Muscle of leg (tissue), 11 donors: Measurements from ENCODE around the gene MMP23B. TPM values are rescaled to one million over a fixed set of nuclear protein-coding genes. Genes with fewer than 3 reads are reported as not detected.

Experiments used
- DNase-seq: peaks from one replicate; pipeline ENCODE4 v3.0.0; 2013
- H3K27ac ChIP-seq: one replicate; pipeline ENCODE4 v1.5.1; 2013; ENCODE audit warnings: mild to moderate bottlenecking, low read length, control low read depth
- H3K27me3 ChIP-seq: one replicate; pipeline ENCODE4 v1.6.1; 2013; ENCODE audit warnings: low read length; ENCODE audit not compliant: control insufficient read depth, insufficient read depth
- H3K36me3 ChIP-seq: one replicate; pipeline ENCODE4 v1.6.1; 2013; ENCODE audit warnings: low read length; ENCODE audit not compliant: control insufficient read depth, insufficient read depth
- H3K4me1 ChIP-seq: one replicate; pipeline ENCODE4 v1.6.1; 2013; ENCODE audit warnings: low read length; ENCODE audit not compliant: control insufficient read depth, insufficient read depth
- H3K4me3 ChIP-seq: one replicate; pipeline ENCODE4 v1.5.1; 2013; ENCODE audit warnings: low read length, control low read depth
- H3K9me3 ChIP-seq: replicated peaks from 2 replicates; pipeline ENCODE4 v1.6.1; 2013; ENCODE audit warnings: low read depth, low read length; ENCODE audit not compliant: control insufficient read depth
- WGBS: methylation state at CpG from one replicate; pipeline ENCODE4 v1.1.5; 2013; ENCODE audit warnings: missing lambda C conversion rate; ENCODE audit not compliant: insufficient coverage; 5-methylcytosine and 5-hydroxymethylcytosine counted together
- polyA plus RNA-seq, 8 donors: library from polyadenylated mRNA; unstranded; fragments of 120-200 nt; gene quantifications; one replicate each; pipeline versions ENCODE4 v1.2.1 to v1.2.3, GENCODE V29; 2013; ENCODE audit warnings: inconsistent platforms in 1 of 8, low replicate concordance in 1 of 8; ENCODE audit not compliant: insufficient read length in 8 of 8, insufficient read depth in 1 of 8
- total RNA-seq: library from RNA; stranded (reverse); fragments of 120-200 nt; gene quantifications from one replicate; pipeline ENCODE4 v1.2.4, GENCODE V29; 2013

The MMP23B gene
- total and polyA plus RNA-seq, 9 donors = 27.6 to 55.6 (median 36.9) TPM

- Histone ChIP-seq H3K27ac (no peak overlapping the region), H3K27me3 (peaks cover 57% of the 10 kb centered on the region), H3K36me3 (no peaks in the 10 kb centered on the region), H3K9me3 (no peaks in the 10 kb centered on the region), H3K4me1 (peaks cover 16% of the 10 kb centered on the region), H3K4me3 (no peak overlapping the region)
- WGBS = 20% methylated on average over 10 of the region's 12 CpGs
- no peak for DNase-seq
These were observed 35.3 kb upstream of the MMP23B start for GRCh38 chr1:1596493-1597274.

- WGBS = 21% methylated on average over 9 of the region's 16 CpGs
- no peak overlapping the region for H3K4me3 ChIP-seq
- no peaks in the 10 kb centered on the region for H3K36me3 ChIP-seq
- no peaks in the 10 kb centered on the region for H3K9me3 ChIP-seq
- H3K4me1 ChIP-seq = peaks cover 16% of the 10 kb centered on the region
- no peak for DNase-seq
- H3K27ac ChIP-seq = no peak overlapping the region
- peaks cover 64% of the 10 kb centered on the region for H3K27me3 ChIP-seq
These were observed 34.6 kb upstream of the MMP23B start for GRCh38 chr1:1597275-1597930.

DNA sequence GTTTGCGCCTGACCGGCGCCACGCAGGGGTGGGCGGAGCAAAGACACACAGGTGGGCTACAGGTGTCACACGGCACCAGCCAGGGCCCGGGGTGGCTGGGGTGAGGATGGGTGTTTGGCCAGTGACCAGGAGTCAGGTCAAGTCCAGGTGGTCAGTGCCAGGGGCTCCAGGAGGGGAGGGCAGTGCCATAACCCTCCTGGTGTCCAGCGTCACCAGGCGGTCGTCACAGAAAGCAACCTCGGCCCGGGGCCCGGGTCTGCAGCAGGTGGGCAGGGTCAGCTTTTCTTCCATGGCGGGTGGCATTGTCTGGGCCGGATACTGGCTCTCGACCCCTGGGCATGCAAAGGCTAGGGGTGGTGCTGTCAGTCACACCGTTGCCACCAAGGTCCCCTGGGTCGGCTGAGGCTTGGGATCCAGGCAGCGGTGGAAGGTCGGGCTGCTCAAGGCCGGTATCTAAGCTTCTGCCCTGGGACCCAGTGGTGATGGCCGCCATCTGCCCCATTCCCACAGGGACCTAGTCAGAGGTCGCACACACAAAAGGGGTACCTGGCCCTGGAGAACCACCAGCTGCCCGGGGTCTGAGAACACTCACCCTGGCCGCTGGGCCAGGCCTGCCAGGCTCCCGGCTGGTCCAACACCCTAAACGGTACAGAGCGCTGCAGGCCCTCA, 33.8 kb upstream of the MMP23B start:
- Histone ChIP-seq H3K27me3 (peaks cover 71% of the 10 kb centered on the region), H3K27ac (no peak overlapping the region), H3K4me3 (no peak overlapping the region), H3K4me1 (peaks cover 16% of the 10 kb centered on the region), H3K36me3 (no peaks in the 10 kb centered on the region), H3K9me3 (no peaks in the 10 kb centered on the region)
- WGBS = 88% methylated on average over 27 of the region's 28 CpGs
- no peak for DNase-seq

GRCh38 chr1:1598720-1599029, 33.3 kb upstream of the MMP23B start:
- Histone ChIP-seq H3K36me3 (no peaks in the 10 kb centered on the region), H3K4me3 (no peak overlapping the region), H3K9me3 (no peaks in the 10 kb centered on the region), H3K4me1 (peaks cover 16% of the 10 kb centered on the region), H3K27me3 (peaks cover 72% of the 10 kb centered on the region), H3K27ac (no peak overlapping the region)
- DNase-seq = no peak
- WGBS = 75% methylated on average over 12 of the region's 13 CpGs

DNA sequence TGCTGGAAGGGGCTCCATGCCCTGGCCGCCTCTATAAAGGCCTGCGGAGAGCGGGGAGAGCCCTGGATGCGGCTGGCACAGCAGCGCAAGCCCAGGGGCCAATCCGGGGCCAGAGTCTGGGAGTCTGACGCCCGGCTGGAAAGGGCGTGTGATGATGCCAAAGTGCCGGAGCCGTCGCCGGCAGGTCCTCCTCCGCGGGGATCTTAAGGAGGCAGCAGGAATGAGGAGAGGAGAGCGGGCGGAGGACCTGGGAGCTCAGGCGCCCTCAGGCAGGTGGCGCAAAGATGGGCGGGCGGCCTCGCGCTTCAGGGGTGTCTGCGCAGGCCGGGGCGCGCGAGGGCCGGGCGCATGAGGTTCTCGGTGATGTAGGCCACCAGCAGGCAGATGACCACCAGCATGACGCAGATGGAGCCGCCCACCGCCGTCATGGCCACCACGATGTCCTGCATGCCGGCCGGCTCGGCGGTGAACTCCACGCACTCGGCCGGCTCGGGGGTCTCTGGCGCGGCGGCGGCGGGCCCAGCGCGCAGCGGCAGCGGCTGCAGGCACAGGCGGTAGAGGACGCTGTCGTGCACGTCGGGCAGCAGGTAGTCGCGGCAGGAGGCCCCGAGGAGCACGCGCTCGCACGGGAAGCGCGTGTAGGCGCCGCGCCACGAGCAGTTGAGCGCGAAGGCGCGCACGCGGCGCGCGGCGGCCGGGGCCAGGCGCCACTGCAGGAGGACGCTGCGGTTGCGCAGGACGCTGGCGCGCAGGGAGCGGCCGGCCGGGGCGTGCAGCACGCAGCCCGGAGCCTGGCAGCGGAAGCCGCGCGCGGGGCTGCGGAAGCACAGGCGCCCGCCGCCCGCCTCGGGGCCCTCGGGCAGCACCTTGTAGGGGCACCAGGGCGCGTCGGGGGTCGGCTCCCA, 32.7 kb upstream of the MMP23B start:
- H3K9me3 ChIP-seq = no peaks in the 10 kb centered on the region
- DNase-seq = no peak
- no peaks in the 10 kb centered on the region for H3K36me3 ChIP-seq
- H3K4me3 ChIP-seq = no peak overlapping the region
- H3K4me1 ChIP-seq = peaks cover 16% of the 10 kb centered on the region
- no peak overlapping the region for H3K27ac ChIP-seq
- H3K27me3 ChIP-seq = peaks cover 67% of the 10 kb centered on the region
- WGBS = 5% methylated on average over 108 of the region's 111 CpGs

DNA sequence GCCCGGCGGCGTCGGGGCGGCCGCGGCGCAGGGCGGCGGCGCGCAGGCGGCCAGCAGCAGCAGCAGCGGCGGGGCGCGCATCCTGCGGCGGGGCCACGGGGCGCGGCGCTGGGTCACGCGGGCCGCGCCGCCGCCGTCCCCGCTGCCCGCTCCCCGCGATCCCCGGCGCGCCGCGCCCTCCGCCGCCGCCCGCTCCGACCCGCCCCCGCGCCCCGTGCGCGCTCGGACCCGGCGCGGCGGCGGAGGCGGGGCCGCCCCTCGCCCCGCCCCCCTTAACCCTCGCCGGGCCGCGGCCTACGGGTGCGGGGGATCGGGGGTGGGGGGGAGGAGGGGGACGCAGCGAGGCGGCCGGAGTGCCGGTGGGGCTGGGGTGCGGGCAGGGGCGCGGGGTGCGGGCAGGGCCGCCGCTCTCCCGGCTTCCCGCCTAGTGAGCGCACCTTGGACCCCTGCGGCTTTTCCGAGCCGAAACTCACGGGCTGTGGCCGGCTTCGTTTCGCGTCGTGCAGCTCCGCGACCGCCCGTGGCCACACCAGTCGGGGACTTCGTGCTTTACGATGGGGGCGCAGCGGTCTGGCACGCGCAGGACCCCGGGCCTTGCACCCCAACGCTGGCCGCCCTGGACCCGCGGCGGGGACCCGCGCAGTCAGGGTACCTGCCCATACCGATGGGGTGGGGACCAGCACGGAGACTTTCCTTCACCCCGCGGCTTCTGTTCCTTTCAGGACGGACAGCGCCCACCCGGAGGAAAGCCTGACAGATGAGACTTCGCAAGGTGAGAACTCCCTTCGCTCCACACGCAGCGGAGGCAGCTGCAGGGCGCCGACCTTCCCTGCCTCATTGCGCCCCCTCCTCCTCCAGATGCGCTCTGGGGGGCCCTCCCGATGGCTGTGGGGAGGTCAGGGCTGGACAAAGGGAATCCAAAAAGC, 31.8 kb upstream of the MMP23B start, which contains the start of gene FNDC10:
TSS of gene FNDC10 (minus strand) at position 201 of the 926 bp plus-strand sequence. CDS start at position 81, 120 bp downstream.
- H3K27ac ChIP-seq = no peak within 1 kb of the TSS
- H3K4me1 ChIP-seq = peaks cover 16% of the 10 kb centered on the region
- peak within 1 kb of the TSS; percentile 13 for H3K4me3 ChIP-seq
- H3K9me3 ChIP-seq = no peaks in the 10 kb centered on the region
- no peaks in the 10 kb centered on the region for H3K36me3 ChIP-seq
- under 1% methylated on average over 88 of the region's 125 CpGs for WGBS
- DNase-seq = no peak
- H3K27me3 ChIP-seq = peaks cover 72% of the 10 kb centered on the region

DNA sequence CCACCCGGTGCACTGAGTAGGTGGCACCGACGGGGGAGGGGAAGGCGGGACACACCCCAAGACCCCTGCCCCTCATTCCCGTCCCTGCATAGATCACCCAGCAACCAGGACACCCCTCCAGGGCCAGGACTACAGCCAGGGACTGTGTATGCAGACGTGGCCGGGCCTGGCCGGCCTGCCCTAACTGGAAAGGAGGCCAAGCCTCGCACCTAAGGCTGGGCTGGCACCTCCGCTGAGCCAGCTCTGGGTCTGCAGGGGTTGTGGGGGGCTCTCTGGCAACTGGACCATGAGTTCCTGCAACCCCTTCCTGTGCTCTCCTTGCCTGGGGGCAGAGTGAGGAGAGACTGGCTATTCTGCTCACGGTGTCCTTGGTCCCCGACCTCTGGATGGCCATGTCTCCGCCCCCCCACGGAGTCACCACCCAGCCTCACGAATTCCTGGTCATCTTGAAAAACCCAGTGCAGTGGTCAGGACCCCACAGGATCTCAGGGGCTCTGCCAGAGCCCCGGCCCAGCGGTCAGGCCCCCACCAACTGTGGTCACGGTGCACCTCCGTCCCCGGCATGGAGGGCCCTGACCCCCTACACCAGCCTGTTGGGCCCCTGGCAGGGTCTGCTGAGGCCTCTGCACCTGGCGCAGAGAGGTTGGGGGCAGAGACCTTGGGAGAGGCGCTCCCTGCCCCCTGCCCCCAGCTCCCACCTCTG, 31.0 kb upstream of the MMP23B start:
- no peak overlapping the region for H3K27ac ChIP-seq
- WGBS = 67% methylated on average over 22 of the region's 22 CpGs
- no peak for DNase-seq
- H3K27me3 ChIP-seq = peaks cover 70% of the 10 kb centered on the region
- H3K9me3 ChIP-seq = no peaks in the 10 kb centered on the region
- H3K4me3 ChIP-seq = no peak overlapping the region
- H3K36me3 ChIP-seq = no peaks in the 10 kb centered on the region
- H3K4me1 ChIP-seq = peaks cover 16% of the 10 kb centered on the region

- DNase-seq = no peak
- Histone ChIP-seq H3K9me3 (no peaks in the 10 kb centered on the region), H3K27ac (no peak overlapping the region), H3K4me3 (no peak overlapping the region), H3K4me1 (peaks cover 16% of the 10 kb centered on the region), H3K36me3 (no peaks in the 10 kb centered on the region), H3K27me3 (peaks cover 63% of the 10 kb centered on the region)
- 77% methylated on average over 13 of the region's 15 CpGs for WGBS
These were observed 30.2 kb upstream of the MMP23B start for GRCh38 chr1:1601564-1602303.
